Measurements from ENCODE around the gene B9D1. TPM values are rescaled to one million over a fixed set of nuclear protein-coding genes. Genes with fewer than 3 reads are reported as not detected.

The B9D1 gene
- total and polyA plus RNA-seq, 7 donors = 6.6 to 22.4 (median 15.2) TPM

GRCh38 chr17:19381361-19381740 is 18.8 kb upstream of the B9D1 start:
- peaks cover 0 to 82% (median 69%) of the 10 kb centered on the region in 4 donors for H3K4me1 ChIP-seq
- H3K9me3 ChIP-seq = no peaks in the 10 kb centered on the region
- 95 to 97% methylated on average over 7 of the region's 7 CpGs for WGBS, 2 donors
- H3K4me3 ChIP-seq = no peak overlapping the region
- intact Hi-C loops (cut with DNase I) = no loop called here
- H3K27ac ChIP-seq = peak overlapping the region; percentile 50 to 97 (median 96)
- no peak for TF ChIP-seq POLR2AphosphoS5 (IDR thresholded peaks at IDR 0.05)
- TF ChIP-seq POLR2A (IDR thresholded peaks at IDR 0.05) = no peak
- TF ChIP-seq CTCF (IDR thresholded peaks at IDR 0.05) = no peak
- TF ChIP-seq EP300 (IDR thresholded peaks at IDR 0.05) = no peak
- H3K27me3 ChIP-seq = no peaks in the 10 kb centered on the region
- peaks cover 29 to 45% (median 36%) of the 10 kb centered on the region in 4 donors for H3K36me3 ChIP-seq
- peak; percentile 66 for DNase-seq

- peak; percentile 69 for DNase-seq
- 92 to 93% methylated on average over 29 of the region's 29 CpGs for WGBS, 2 donors
- peak overlapping the region in 3 of 4 donors; percentile 90 to 96 (median 96) for H3K27ac ChIP-seq
- no peaks in the 10 kb centered on the region for H3K27me3 ChIP-seq
- H3K4me3 ChIP-seq = no peak overlapping the region
- intact Hi-C loops (cut with DNase I) = no loop called here
- no peak for TF ChIP-seq EP300 (IDR thresholded peaks at IDR 0.05)
- no peak for TF ChIP-seq POLR2AphosphoS5 (IDR thresholded peaks at IDR 0.05)
- no peak for TF ChIP-seq POLR2A (IDR thresholded peaks at IDR 0.05)
- no peak for TF ChIP-seq CTCF (IDR thresholded peaks at IDR 0.05)
- no peaks in the 10 kb centered on the region for H3K9me3 ChIP-seq
- peaks cover 0 to 76% (median 62%) of the 10 kb centered on the region in 4 donors for H3K4me1 ChIP-seq
- H3K36me3 ChIP-seq = peaks cover 29 to 45% (median 36%) of the 10 kb centered on the region in 4 donors
Observed at GRCh38 chr17:19380481-19381301, 18.2 kb upstream of the B9D1 start.

- H3K27ac ChIP-seq = peak overlapping the region; percentile 90 to 97 (median 96)
- TF ChIP-seq POLR2AphosphoS5 (IDR thresholded peaks at IDR 0.05) (no peak), POLR2A (IDR thresholded peaks at IDR 0.05) (no peak), CTCF (IDR thresholded peaks at IDR 0.05) (no peak), EP300 (IDR thresholded peaks at IDR 0.05) (no peak)
- H3K9me3 ChIP-seq = no peaks in the 10 kb centered on the region
- peak overlapping the region; percentile 63 to 93 (median 88) for H3K4me3 ChIP-seq
- 83 to 84% methylated on average over 13 of the region's 13 CpGs for WGBS, 2 donors
- peaks cover 0 to 64% (median 51%) of the 10 kb centered on the region in 4 donors for H3K4me1 ChIP-seq
- peak; percentile 59 for DNase-seq
- peaks cover 29 to 45% (median 36%) of the 10 kb centered on the region in 4 donors for H3K36me3 ChIP-seq
- no peaks in the 10 kb centered on the region for H3K27me3 ChIP-seq
- intact Hi-C loops (cut with DNase I) = loop anchor here (5.0 kb wide), 2 partner anchors 68 to 128 kb away; no protein-coding TSS in a partner anchor
Observed at GRCh38 chr17:19379361-19380065, 17.0 kb upstream of the B9D1 start.

- peak; percentile 73 for DNase-seq
- intact Hi-C loops (cut with DNase I) = loop anchor here (5.0 kb wide), 2 partner anchors 69 to 129 kb away; no protein-coding TSS in a partner anchor
Observed at GRCh38 chr17:19378416-19379360, 16.2 kb upstream of the B9D1 start, which contains the start of gene MAPK7. TSS of gene MAPK7 (plus strand) at chr17:19378498. CDS start at chr17:19378901, 403 bp downstream.

More at GRCh38 chr17:19378416-19379360, 16.2 kb upstream of the B9D1 start, which contains the start of gene MAPK7:
- Histone ChIP-seq H3K36me3 (peaks cover 29 to 43% (median 33%) of the 10 kb centered on the region in 4 donors), H3K27ac (peak within 1 kb of the TSS; percentile 90 to 97 (median 96)), H3K9me3 (no peaks in the 10 kb centered on the region), H3K27me3 (no peaks in the 10 kb centered on the region), H3K4me3 (peak within 1 kb of the TSS; percentile 63 to 93 (median 88)), H3K4me1 (peaks cover 0 to 56% (median 43%) of the 10 kb centered on the region in 4 donors)
- TF ChIP-seq CTCF (IDR thresholded peaks at IDR 0.05) = no peak
- TF ChIP-seq EP300 (IDR thresholded peaks at IDR 0.05) = no peak
- TF ChIP-seq POLR2AphosphoS5 (IDR thresholded peaks at IDR 0.05) = peak; percentile 81 to 94 (median 82)
- TF ChIP-seq POLR2A (IDR thresholded peaks at IDR 0.05) = peak; percentile 51 to 59
- WGBS, 2 donors = 3 to 17% methylated on average over 69 of the region's 69 CpGs

All from sigmoid colon (tissue), 7 donors.